GM12878 (cell line): Measurements from ENCODE around the gene GRK5. TPM values are rescaled to one million over a fixed set of nuclear protein-coding genes. Genes with fewer than 3 reads are reported as not detected.

Source experiments
- ATAC-seq: fragments of 200-7000 bp; cut with Tn5 transposase; 3 replicates; pipeline ENCODE4 v1.9.1; 2020; ENCODE audit warnings: mild to moderate bottlenecking, moderate library complexity
- BruUV-seq: library from RNA; stranded (reverse); fragments of 400-500 nt; replicated peaks from 2 replicates; lab custom pipeline; 2021; lab: Mats Ljungman, UMichigan
- CTCF ChIA-PET: fragments of 300-600 bp; sonication (Branson Sonifier 250); formaldehyde crosslinking; extraction: SDS; loops from one replicate; lab custom pipeline; 2021; ENCODE audit warnings: inconsistent platforms; lab: Yijun Ruan, JAX
- POLR2A ChIA-PET: fragments of 350-600 bp; formaldehyde crosslinking; extraction: SDS; loops from one replicate; lab custom pipeline; 2021; ENCODE audit warnings: inconsistent platforms; lab: Charles Lee
- RAD21 ChIA-PET: fragments of 300-600 bp; sonication (Branson Sonifier 250); formaldehyde crosslinking; loops from one replicate; lab custom pipeline; 2023; ENCODE audit warnings: antibody characterized with exemption; ENCODE audit not compliant: unreplicated experiment; lab: Charles Lee
- SMC1A ChIA-PET: fragments of 300-600 bp; sonication (Branson Sonifier 250); formaldehyde crosslinking; loops from one replicate; lab custom pipeline; 2023; ENCODE audit not compliant: unreplicated experiment, uncharacterized antibody; lab: Charles Lee
- DNase-seq: peaks from one replicate; pipeline ENCODE4 v3.0.0-alpha.2; 2011; ENCODE audit warnings: low read depth, low spot score
- FAIRE-seq: peaks from 3 replicates; lab custom pipeline; 2011; peaks lifted over from hg19 to GRCh38; lab: Jason Lieb, UNC
- H2AFZ ChIP-seq: 2 replicates; pipeline ENCODE4 v1.6.0; 2011; ENCODE audit warnings: low read depth, low read length, control low read depth; ENCODE audit not compliant: control insufficient read depth
- H3K27ac ChIP-seq: 2 replicates; pipeline ENCODE4 v1.5.1; 2011; ENCODE audit warnings: control low read depth; ENCODE audit not compliant: control insufficient read depth, insufficient read depth
- H3K27me3 ChIP-seq, 2 experiments: replicated peaks in 1 of 2; 2 replicates each; pipeline versions ENCODE4 v1.6.0 to v1.6.1; 2011; ENCODE audit warnings: low read length in 1 of 2; ENCODE audit not compliant: control insufficient read depth in 2 of 2, insufficient read depth in 2 of 2
- H3K36me3 ChIP-seq, 2 experiments: 2 replicates each; pipeline ENCODE4 v1.5.1; 2011; ENCODE audit warnings: low read length in 1 of 2; ENCODE audit not compliant: control insufficient read depth in 2 of 2, insufficient read depth in 2 of 2
- H3K4me1 ChIP-seq: 2 replicates; pipeline ENCODE4 v1.6.1; 2011; ENCODE audit warnings: mild to moderate bottlenecking, low read length, moderate library complexity, mixed read lengths; ENCODE audit not compliant: control insufficient read depth, insufficient read depth
- H3K4me2 ChIP-seq: 2 replicates; pipeline ENCODE4 v1.6.0; 2011; ENCODE audit warnings: control low read depth; ENCODE audit not compliant: control insufficient read depth, insufficient read depth
- H3K4me3 ChIP-seq: fragments of 200-600 bp; sonication (generic); 2 replicates; pipeline ENCODE4 v1.5.1; 2016
- H3K79me2 ChIP-seq: 2 replicates; pipeline ENCODE4 v1.6.0; 2011; ENCODE audit warnings: low read length; ENCODE audit not compliant: control insufficient read depth, insufficient read depth
- H3K9ac ChIP-seq: 2 replicates; pipeline ENCODE4 v1.8.0; 2011; ENCODE audit warnings: low read length, control low read depth, mixed read lengths; ENCODE audit not compliant: control insufficient read depth, insufficient read depth
- H3K9me3 ChIP-seq: replicated peaks from 3 replicates; pipeline ENCODE4 v1.5.1; 2011; ENCODE audit warnings: mild to moderate bottlenecking, low read length; ENCODE audit not compliant: control insufficient read depth, insufficient read depth
- H4K20me1 ChIP-seq: 2 replicates; pipeline ENCODE4 v1.6.0; 2011; ENCODE audit not compliant: control insufficient read depth, insufficient read depth
- BCLAF1 ChIP-seq: fragments of 450-650 bp; IDR thresholded peaks from 2 replicates; pipeline ENCODE4 v1.6.1; 2017; ENCODE audit warnings: antibody characterized with exemption, mild to moderate bottlenecking, moderate library complexity
- NR2C1 ChIP-seq: fragments of 450-650 bp; IDR thresholded peaks from 2 replicates; pipeline ENCODE4 v1.6.1; 2017; ENCODE audit warnings: antibody characterized with exemption, mild to moderate bottlenecking, moderate library complexity
- POLR2A ChIP-seq: IDR thresholded peaks from 2 replicates; pipeline ENCODE4 v1.6.1; 2011; ENCODE audit warnings: low read depth, mild to moderate bottlenecking, low read length
- ZBTB33 ChIP-seq: fragments of 450-650 bp; IDR thresholded peaks from 2 replicates; pipeline ENCODE4 v1.6.1; 2017; ENCODE audit warnings: mild to moderate bottlenecking
- WGBS: methylation state at CpG from one replicate; pipeline ENCODE4 v1.1.6; 2016; ENCODE audit warnings: low lambda C conversion rate; ENCODE audit not compliant: insufficient replicate concordance, insufficient coverage; ENCODE audit errors: missing lambda C conversion rate; 5-methylcytosine and 5-hydroxymethylcytosine counted together
- in situ Hi-C: fragments of 300-500 bp; cut with MboI; formaldehyde crosslinking; loops from 9 replicates; pipeline ENCODE4 v1.14.3; 2018; ENCODE audit warnings: mixed read lengths
- intact Hi-C: fragments of 100-400 bp; cut with micrococcal nuclease; formaldehyde crosslinking; loops from one replicate; pipeline ENCODE4 v1.14.2; 2022; ENCODE audit not compliant: unreplicated experiment
- polyA plus RNA-seq, 11 experiments: library from polyadenylated mRNA; depleted of rRNA in 4 of 11; unstranded in 6 of 11; stranded (reverse) in 5 of 11; fragments of >200 nt; fragmentation: Nextera tagmentation in 4 of 11; fragmentation: Illumina TruSeq in 1 of 11; extraction: Ambion mirVana in 4 of 11; extraction: Trizol in 1 of 11; gene quantifications; 1 replicate in 1 of 11; 2 replicates in 10 of 11; pipeline versions ENCODE4 v1.2.1 to v1.2.3, GENCODE V29; 2011 to 2016; ENCODE audit warnings: inconsistent platforms in 2 of 11, missing spikeins in 2 of 11, low read depth in 1 of 11
- total RNA-seq, 4 experiments: library from RNA; depleted of rRNA in 3 of 4; stranded (reverse); fragments of >200 nt in 3 of 4; fragmentation: Illumina TruSeq in 1 of 4; extraction: Trizol in 1 of 4; gene quantifications; 2 replicates each; pipeline versions ENCODE4 v1.2.1 to v1.2.3, GENCODE V29; 2013 to 2021
- TF ChIP-seq, protein P1 (sequence below): fragments of 450-650 bp; IDR thresholded peaks from 2 replicates; pipeline ENCODE4 v1.6.1; 2018; ENCODE audit warnings: mild to moderate bottlenecking, low read depth, moderate library complexity; ENCODE audit not compliant: partially characterized antibody

GRK5 gene
- total and polyA plus RNA-seq, 10 of the 15 experiments (the other 5 are each of a cell fraction or from before 2014, with no cell fraction given) = 0.11 to 22.1 (median 10.0) TPM

DNA sequence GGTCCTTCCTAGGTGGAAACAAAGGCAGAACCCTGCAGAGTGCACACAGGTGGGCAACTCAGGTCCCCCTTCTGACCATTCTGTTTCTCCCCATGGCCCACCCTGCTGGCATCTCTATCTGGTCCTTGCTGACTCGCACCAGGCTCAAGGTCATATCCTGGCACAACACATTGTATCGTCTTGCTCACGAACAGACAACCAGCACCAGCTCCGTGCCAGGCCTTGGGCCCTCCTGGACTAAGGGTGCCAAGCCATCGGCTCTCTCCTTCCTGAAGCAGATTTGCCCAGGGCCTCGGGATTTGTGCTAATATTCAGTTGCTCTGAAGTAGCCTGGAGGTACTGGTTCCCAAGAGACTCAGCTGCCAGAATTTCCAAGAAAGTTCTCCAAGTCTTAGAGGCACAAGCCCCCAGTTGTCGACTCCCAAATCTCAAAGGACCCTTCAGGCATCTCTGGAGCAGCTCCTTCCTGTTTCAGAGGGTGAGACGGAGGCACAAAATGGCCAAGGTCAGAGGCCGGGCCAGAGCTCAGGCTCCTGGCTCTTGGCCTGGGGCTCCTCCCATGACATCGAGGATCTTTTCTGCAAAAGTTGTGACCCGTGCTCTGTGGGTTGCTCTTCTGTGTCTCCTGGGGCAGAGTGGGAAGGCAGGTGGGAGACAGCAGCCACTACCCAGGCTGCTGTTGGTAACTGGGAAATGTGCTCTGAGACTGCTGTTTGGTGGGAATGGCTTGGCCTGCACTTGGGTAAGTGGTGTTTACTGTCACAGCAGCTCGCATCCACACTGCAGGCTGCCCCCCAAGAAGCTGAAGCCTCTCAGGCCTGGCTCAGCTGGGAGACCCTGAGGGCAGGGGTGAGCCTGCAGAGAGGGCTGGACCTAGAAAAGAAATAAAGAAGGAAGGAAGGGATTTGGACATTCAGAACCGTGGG, 213.8 kb downstream of the GRK5 start:
- H3K4me1 ChIP-seq = no peaks in the 10 kb centered on the region
- H3K9ac ChIP-seq = no peak overlapping the region
- in situ Hi-C loops (no loop called here), intact Hi-C loops (no loop called here)
- no peak overlapping the region for H3K4me2 ChIP-seq
- POLR2A ChIA-PET = no interaction called here
- H4K20me1 ChIP-seq = peaks cover under 1% of the 10 kb centered on the region; the same call in 1 of the 2 replicates
- BruUV-seq = no TSS peak
- H3K79me2 ChIP-seq = no peaks in the 10 kb centered on the region
- TF ChIP-seq, protein P1, sequence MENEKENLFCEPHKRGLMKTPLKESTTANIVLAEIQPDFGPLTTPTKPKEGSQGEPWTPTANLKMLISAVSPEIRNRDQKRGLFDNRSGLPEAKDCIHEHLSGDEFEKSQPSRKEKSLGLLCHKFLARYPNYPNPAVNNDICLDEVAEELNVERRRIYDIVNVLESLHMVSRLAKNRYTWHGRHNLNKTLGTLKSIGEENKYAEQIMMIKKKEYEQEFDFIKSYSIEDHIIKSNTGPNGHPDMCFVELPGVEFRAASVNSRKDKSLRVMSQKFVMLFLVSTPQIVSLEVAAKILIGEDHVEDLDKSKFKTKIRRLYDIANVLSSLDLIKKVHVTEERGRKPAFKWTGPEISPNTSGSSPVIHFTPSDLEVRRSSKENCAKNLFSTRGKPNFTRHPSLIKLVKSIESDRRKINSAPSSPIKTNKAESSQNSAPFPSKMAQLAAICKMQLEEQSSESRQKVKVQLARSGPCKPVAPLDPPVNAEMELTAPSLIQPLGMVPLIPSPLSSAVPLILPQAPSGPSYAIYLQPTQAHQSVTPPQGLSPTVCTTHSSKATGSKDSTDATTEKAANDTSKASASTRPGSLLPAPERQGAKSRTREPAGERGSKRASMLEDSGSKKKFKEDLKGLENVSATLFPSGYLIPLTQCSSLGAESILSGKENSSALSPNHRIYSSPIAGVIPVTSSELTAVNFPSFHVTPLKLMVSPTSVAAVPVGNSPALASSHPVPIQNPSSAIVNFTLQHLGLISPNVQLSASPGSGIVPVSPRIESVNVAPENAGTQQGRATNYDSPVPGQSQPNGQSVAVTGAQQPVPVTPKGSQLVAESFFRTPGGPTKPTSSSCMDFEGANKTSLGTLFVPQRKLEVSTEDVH = no peak
- TF ChIP-seq POLR2A (no peak), BCLAF1 (no peak), NR2C1 (no peak), ZBTB33 (no peak)
- RAD21 ChIA-PET = interaction anchor here (1.3 kb wide), 1 partner anchor 69 kb away, joined by 4 read pairs; no protein-coding TSS in a partner anchor
- no peak for FAIRE-seq
- WGBS = 84% methylated on average over 13 of the region's 13 CpGs
- H3K27ac ChIP-seq = no peak overlapping the region
- CTCF ChIA-PET = interaction anchor here (0.6 to 6.5 kb wide), 8 partner anchors 14 to 222 kb away, joined by 3 to 70 read pairs (median 6); no protein-coding TSS in a partner anchor
- peaks cover 0 to 2% of the 10 kb centered on the region in 2 experiments for H3K36me3 ChIP-seq
- no peaks in the 10 kb centered on the region for H3K9me3 ChIP-seq
- no peaks in the 10 kb centered on the region for H3K27me3 ChIP-seq
- H3K4me3 ChIP-seq = no peak overlapping the region
- no peak for ATAC-seq
- no peak for DNase-seq
- H2AFZ ChIP-seq = no peak overlapping the region
- SMC1A ChIA-PET = interaction anchor here (0.8 to 1.6 kb wide), 4 partner anchors 11 to 222 kb away, joined by 3 to 5 read pairs (median 3); no protein-coding TSS in a partner anchor
